SH-SY5Y (cell line): ENCODE measurements around the gene DLX4.

ENCODE experiments used
- GATA2 ChIP-seq: IDR thresholded peaks from 2 replicates; pipeline ENCODE4 v1.6.1; 2011; ENCODE audit warnings: mild to moderate bottlenecking, low read depth, low read length
- GATA3 ChIP-seq: IDR thresholded peaks from 2 replicates; pipeline ENCODE4 v1.6.1; 2011; ENCODE audit warnings: low read depth, mild to moderate bottlenecking, low read length, moderate library complexity

DNA sequence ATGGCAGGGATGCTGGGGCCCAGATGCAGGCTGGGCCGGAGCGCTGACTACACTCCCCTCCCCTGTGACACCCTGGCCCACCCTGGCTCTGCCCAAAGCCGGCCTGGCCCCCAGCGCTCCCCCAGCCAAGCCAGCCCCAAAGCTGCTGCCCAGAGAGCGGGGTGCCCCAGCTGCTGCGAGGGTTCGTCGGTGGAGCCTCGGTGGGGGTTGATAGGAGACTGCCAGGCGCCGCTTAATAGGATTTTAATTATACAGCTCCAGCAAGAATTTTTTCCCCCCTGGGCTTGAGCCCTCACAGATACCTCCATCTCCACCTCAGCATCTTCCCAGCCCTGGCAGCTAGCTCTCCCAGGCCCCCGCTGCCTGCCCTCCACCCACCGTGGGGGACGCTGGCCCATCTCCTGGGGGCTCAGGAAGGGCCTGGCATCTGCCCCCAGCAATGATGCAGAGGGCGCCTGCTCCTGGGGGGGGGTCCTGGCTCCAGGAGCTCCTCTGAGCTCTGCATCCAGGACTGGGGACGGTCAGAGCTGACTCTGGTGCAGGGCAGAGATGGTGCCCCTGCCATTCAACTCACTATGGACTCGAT is 36.8 kb upstream of the DLX4 start:
- TF ChIP-seq GATA2: peak; percentile 29; the same call in 1 of the 2 replicates
- TF ChIP-seq GATA3: no peak
